PC-9 (cell line): ENCODE results near the gene ENTPD7. TPM values are rescaled to one million over a fixed set of nuclear protein-coding genes. Genes with fewer than 3 reads are reported as not detected.
A peak's percentile ranks its signal among the peaks of the same experiment; 100 is the strongest.

ENCODE experiments used
- BruUV-seq: library from RNA; stranded (reverse); fragments of 400-500 nt; replicated peaks from 2 replicates; lab custom pipeline; 2021; lab: Mats Ljungman, UMichigan
- CTCF ChIA-PET: fragments of 300-600 bp; sonication (Branson Sonifier 250); formaldehyde crosslinking; loops from one replicate; lab custom pipeline; 2022; ENCODE audit warnings: antibody characterized with exemption; lab: Charles Lee
- POLR2A ChIA-PET: fragments of 300-600 bp; sonication (Branson Sonifier 250); formaldehyde crosslinking; loops from one replicate; lab custom pipeline; 2022; ENCODE audit warnings: antibody characterized with exemption; ENCODE audit not compliant: unreplicated experiment; lab: Charles Lee
- DNase-seq, 2 experiments: peaks; one replicate each; pipeline versions ENCODE4 v3.0.0 to v3.0.0-alpha.2; 2015 to 2022; ENCODE audit warnings: mixed read lengths in 1 of 2
- H2AFZ ChIP-seq: fragments of 200-600 bp; sonication (generic); 2 replicates; pipeline ENCODE4 v1.8.1; 2017; ENCODE audit warnings: antibody characterized with exemption
- H3F3A ChIP-seq: fragments of 200-600 bp; sonication (generic); 2 replicates; pipeline ENCODE4 v1.8.1; 2017; ENCODE audit warnings: antibody characterized with exemption, mild to moderate bottlenecking, low read depth; ENCODE audit not compliant: insufficient read depth
- H3K27ac ChIP-seq: fragments of 200-600 bp; sonication (generic); 2 replicates; pipeline ENCODE4 v1.6.1; 2016; ENCODE audit warnings: mixed run types
- H3K27me3 ChIP-seq: fragments of 200-600 bp; sonication (generic); 2 replicates; pipeline ENCODE4 v1.6.1; 2016; ENCODE audit warnings: low read depth, mixed run types; ENCODE audit not compliant: insufficient read depth
- H3K36me3 ChIP-seq: fragments of 200-600 bp; sonication (generic); 2 replicates; pipeline ENCODE4 v1.6.1; 2016; ENCODE audit warnings: low read depth, mixed run types
- H3K4me1 ChIP-seq: fragments of 200-600 bp; sonication (generic); replicated peaks from 2 replicates; pipeline ENCODE4 v1.6.1; 2016; ENCODE audit warnings: mixed run types; ENCODE audit not compliant: insufficient read depth
- H3K4me2 ChIP-seq: fragments of 200-600 bp; sonication (generic); 2 replicates; pipeline ENCODE4 v1.6.1; 2017; ENCODE audit warnings: mixed run types
- H3K4me3 ChIP-seq: fragments of 200-600 bp; sonication (generic); 2 replicates; pipeline ENCODE4 v1.6.1; 2016; ENCODE audit warnings: mixed run types
- H3K79me2 ChIP-seq: fragments of 200-600 bp; sonication (generic); 2 replicates; pipeline ENCODE4 v1.6.1; 2017; ENCODE audit warnings: low read depth, mixed run types
- H3K9me2 ChIP-seq: fragments of 200-600 bp; sonication (generic); 2 replicates; pipeline ENCODE4 v1.8.1; 2017; ENCODE audit warnings: mild to moderate bottlenecking; ENCODE audit not compliant: insufficient read depth
- H3K9me3 ChIP-seq: fragments of 200-600 bp; sonication (generic); 2 replicates; pipeline ENCODE4 v1.8.1; 2016; ENCODE audit warnings: low read depth; ENCODE audit not compliant: insufficient read depth
- H4K20me1 ChIP-seq: fragments of 200-600 bp; sonication (generic); 2 replicates; pipeline ENCODE4 v1.8.1; 2017; ENCODE audit not compliant: insufficient read depth
- EZH2 ChIP-seq: fragments of 200-600 bp; sonication (generic); IDR thresholded peaks from 2 replicates; pipeline ENCODE4 v1.8.0; 2017; ENCODE audit warnings: antibody characterized with exemption, low read depth
- intact Hi-C: fragments of 100-400 bp; cut with micrococcal nuclease; formaldehyde crosslinking; loops from one replicate; pipeline ENCODE4 v1.10.0; 2022; ENCODE audit not compliant: unreplicated experiment
- total RNA-seq: library from RNA; stranded (reverse); gene quantifications from 2 replicates; pipeline ENCODE4 v1.2.3, GENCODE V29; 2021
- TF ChIP-seq, protein P1 (sequence below): fragments of 200-600 bp; sonication (generic); conservative IDR thresholded peaks from 2 replicates; pipeline ENCODE4 v1.6.1; 2017; ENCODE audit warnings: mixed run types, antibody characterized with exemption, mild to moderate bottlenecking, moderate library complexity

Gene ENTPD7
- total RNA-seq, 1 experiment from 2014 or later: 5.4 TPM

- H4K20me1 ChIP-seq: no peaks in the 10 kb centered on the region
- H3K9me2 ChIP-seq: no peaks in the 10 kb centered on the region
- no peaks in the 10 kb centered on the region for H3K9me3 ChIP-seq
- no peaks in the 10 kb centered on the region for H3K27me3 ChIP-seq
- no peaks in the 10 kb centered on the region for H3K4me1 ChIP-seq
- H2AFZ ChIP-seq: no peak overlapping the region
- H3K27ac ChIP-seq: peak overlapping the region; percentile 68
- H3K4me3 ChIP-seq: no peak overlapping the region
- intact Hi-C loops: no loop called here
- no TSS peak for BruUV-seq
- no peaks in the 10 kb centered on the region for H3K79me2 ChIP-seq
- H3F3A ChIP-seq: no peaks in the 10 kb centered on the region
- ChIA-PET POLR2A (no interaction called here), CTCF (no interaction called here)
- no peak for TF ChIP-seq EZH2
- no peak overlapping the region for H3K4me2 ChIP-seq
- peaks cover 8% of the 10 kb centered on the region; the same call in 1 of the 2 replicates for H3K36me3 ChIP-seq
- DNase-seq: no peak
Observed at GRCh38 chr10:99708428-99709012, 49.2 kb downstream of the ENTPD7 start.

DNA sequence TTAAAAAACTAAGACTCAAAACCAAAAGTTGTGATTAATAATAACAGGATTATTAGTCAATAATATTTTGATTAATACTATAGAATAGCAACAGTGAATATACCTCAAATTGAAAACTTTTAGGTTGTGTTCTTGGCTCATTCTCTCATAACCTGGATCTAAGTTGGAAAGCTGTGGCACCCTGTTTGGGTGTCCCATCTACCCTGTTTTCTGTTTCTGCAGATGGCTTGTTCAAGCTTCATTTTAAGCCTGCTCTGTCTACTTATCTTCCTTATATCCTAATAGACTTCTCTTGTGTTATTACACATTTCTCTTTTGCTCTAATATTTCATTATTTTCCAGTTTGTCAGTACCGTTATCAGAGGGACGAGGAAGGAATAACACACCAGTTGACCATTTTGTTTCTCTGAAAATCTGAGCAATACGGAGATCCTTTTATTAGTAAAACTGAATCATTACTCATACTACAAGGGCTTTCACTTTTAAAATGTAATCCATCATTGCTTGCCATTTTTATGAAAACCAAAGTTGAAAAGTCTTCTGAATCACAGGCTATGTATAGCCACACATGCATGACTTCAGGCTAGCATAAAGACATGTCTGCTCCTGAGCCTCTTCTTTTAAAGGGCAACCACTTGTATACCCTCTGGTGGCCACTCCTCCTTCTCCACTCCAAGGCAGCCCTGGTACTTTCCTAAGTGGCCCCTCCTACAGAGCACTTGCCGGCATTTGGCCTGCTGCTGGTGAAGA, 50.3 kb downstream of the ENTPD7 start:
- H3K4me2 ChIP-seq: no peak overlapping the region
- TF ChIP-seq EZH2: no peak
- TF ChIP-seq, protein P1, sequence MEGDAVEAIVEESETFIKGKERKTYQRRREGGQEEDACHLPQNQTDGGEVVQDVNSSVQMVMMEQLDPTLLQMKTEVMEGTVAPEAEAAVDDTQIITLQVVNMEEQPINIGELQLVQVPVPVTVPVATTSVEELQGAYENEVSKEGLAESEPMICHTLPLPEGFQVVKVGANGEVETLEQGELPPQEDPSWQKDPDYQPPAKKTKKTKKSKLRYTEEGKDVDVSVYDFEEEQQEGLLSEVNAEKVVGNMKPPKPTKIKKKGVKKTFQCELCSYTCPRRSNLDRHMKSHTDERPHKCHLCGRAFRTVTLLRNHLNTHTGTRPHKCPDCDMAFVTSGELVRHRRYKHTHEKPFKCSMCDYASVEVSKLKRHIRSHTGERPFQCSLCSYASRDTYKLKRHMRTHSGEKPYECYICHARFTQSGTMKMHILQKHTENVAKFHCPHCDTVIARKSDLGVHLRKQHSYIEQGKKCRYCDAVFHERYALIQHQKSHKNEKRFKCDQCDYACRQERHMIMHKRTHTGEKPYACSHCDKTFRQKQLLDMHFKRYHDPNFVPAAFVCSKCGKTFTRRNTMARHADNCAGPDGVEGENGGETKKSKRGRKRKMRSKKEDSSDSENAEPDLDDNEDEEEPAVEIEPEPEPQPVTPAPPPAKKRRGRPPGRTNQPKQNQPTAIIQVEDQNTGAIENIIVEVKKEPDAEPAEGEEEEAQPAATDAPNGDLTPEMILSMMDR: no peak
- H3K4me1 ChIP-seq: no peaks in the 10 kb centered on the region
- no peaks in the 10 kb centered on the region for H3K9me2 ChIP-seq
- peaks cover 12% of the 10 kb centered on the region for H3K36me3 ChIP-seq
- H3K27me3 ChIP-seq: no peaks in the 10 kb centered on the region
- H3K9me3 ChIP-seq: no peaks in the 10 kb centered on the region
- intact Hi-C loops: loop anchor here (2.0 to 5.0 kb wide), 3 partner anchors 91 to 312 kb away; no protein-coding TSS in a partner anchor
- 0 out of 2 replicates have a peak overlapping the region, but pooled peaks have one; percentile 68 for H3K27ac ChIP-seq
- no peak overlapping the region for H2AFZ ChIP-seq
- no TSS peak for BruUV-seq
- DNase-seq: no peak
- ChIA-PET CTCF (no interaction called here), POLR2A (no interaction called here)
- H3K79me2 ChIP-seq: no peaks in the 10 kb centered on the region
- H3F3A ChIP-seq: no peaks in the 10 kb centered on the region
- H4K20me1 ChIP-seq: no peaks in the 10 kb centered on the region
- no peak overlapping the region for H3K4me3 ChIP-seq

DNA sequence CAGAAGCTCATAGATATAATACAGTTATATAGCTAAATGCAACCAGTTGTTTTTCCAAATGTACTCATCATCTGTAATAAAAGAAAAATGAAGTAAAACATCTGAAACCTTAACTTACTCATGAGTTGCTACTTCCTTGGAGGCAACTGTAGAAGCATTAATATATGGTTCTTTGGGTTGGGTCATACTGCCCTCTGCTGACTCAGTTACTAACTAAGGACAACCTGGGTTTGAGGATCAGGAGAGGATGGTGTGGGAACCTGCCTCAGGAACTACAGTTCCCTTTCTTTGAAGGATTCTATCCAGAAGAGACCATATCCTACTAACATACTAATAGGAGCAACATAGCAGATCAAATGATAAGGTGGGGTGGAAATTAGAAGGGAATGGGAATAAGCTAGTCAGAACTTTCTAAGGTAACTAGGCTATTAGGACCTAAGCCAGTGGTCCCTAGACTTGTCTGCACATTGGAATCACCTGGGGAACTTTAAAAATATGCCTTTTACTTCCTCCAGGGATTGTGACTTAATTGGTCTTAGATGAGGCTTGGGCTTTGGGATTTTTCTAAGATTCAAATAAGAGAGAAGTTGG, 51.9 kb downstream of the ENTPD7 start:
- Histone ChIP-seq H3K27ac (no peak overlapping the region), H3K79me2 (no peaks in the 10 kb centered on the region), H3F3A (no peaks in the 10 kb centered on the region), H3K4me1 (no peaks in the 10 kb centered on the region), H3K4me2 (no peak overlapping the region), H3K27me3 (no peaks in the 10 kb centered on the region), H3K9me2 (no peaks in the 10 kb centered on the region), H3K36me3 (peaks cover 12% of the 10 kb centered on the region), H2AFZ (no peak overlapping the region), H3K4me3 (no peak overlapping the region), H4K20me1 (no peaks in the 10 kb centered on the region), H3K9me3 (no peaks in the 10 kb centered on the region)
- ChIA-PET CTCF (no interaction called here), POLR2A (interaction anchor here (0.6 kb wide), 1 partner anchor 52 kb away, joined by 4 read pairs; the partner anchor contains the start of gene ENTPD7)
- DNase-seq: peak in 1 of 2 experiments; percentile 10
- intact Hi-C loops: loop anchor here (1.0 to 5.0 kb wide), 4 partner anchors 92 to 314 kb away; no protein-coding TSS in a partner anchor
- BruUV-seq: no TSS peak
- TF ChIP-seq EZH2: no peak
- TF ChIP-seq, protein P1: peak; percentile 67; the same call in 1 of the 2 replicates
